ENCODE measurements around the gene BPTF. TPM values are rescaled to one million over a fixed set of nuclear protein-coding genes. Genes with fewer than 3 reads are reported as not detected.

BPTF gene
- total and polyA plus RNA-seq, 2 of the 13 experiments (the other 11 are each of a cell fraction or from before 2014, with no cell fraction given) = 43.5 to 66.1 TPM

GRCh38 chr17:67993998-67994361, 168.7 kb downstream of the BPTF start (continued):
- TF ChIP-seq, protein P1, sequence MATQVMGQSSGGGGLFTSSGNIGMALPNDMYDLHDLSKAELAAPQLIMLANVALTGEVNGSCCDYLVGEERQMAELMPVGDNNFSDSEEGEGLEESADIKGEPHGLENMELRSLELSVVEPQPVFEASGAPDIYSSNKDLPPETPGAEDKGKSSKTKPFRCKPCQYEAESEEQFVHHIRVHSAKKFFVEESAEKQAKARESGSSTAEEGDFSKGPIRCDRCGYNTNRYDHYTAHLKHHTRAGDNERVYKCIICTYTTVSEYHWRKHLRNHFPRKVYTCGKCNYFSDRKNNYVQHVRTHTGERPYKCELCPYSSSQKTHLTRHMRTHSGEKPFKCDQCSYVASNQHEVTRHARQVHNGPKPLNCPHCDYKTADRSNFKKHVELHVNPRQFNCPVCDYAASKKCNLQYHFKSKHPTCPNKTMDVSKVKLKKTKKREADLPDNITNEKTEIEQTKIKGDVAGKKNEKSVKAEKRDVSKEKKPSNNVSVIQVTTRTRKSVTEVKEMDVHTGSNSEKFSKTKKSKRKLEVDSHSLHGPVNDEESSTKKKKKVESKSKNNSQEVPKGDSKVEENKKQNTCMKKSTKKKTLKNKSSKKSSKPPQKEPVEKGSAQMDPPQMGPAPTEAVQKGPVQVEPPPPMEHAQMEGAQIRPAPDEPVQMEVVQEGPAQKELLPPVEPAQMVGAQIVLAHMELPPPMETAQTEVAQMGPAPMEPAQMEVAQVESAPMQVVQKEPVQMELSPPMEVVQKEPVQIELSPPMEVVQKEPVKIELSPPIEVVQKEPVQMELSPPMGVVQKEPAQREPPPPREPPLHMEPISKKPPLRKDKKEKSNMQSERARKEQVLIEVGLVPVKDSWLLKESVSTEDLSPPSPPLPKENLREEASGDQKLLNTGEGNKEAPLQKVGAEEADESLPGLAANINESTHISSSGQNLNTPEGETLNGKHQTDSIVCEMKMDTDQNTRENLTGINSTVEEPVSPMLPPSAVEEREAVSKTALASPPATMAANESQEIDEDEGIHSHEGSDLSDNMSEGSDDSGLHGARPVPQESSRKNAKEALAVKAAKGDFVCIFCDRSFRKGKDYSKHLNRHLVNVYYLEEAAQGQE (IDR thresholded peaks at IDR 0.05; ENCODE audit: borderline replicate concordance in 1 of 2, low read depth in 1 of 2, low read length in 2 of 2) = no peak
- TF ChIP-seq, protein P2, sequence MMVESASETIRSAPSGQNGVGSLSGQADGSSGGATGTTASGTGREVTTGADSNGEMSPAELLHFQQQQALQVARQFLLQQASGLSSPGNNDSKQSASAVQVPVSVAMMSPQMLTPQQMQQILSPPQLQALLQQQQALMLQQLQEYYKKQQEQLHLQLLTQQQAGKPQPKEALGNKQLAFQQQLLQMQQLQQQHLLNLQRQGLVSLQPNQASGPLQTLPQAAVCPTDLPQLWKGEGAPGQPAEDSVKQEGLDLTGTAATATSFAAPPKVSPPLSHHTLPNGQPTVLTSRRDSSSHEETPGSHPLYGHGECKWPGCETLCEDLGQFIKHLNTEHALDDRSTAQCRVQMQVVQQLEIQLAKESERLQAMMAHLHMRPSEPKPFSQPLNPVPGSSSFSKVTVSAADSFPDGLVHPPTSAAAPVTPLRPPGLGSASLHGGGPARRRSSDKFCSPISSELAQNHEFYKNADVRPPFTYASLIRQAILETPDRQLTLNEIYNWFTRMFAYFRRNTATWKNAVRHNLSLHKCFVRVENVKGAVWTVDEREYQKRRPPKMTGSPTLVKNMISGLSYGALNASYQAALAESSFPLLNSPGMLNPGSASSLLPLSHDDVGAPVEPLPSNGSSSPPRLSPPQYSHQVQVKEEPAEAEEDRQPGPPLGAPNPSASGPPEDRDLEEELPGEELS (CRISPR knock-in tag; IDR thresholded peaks at IDR 0.05) = no peak
- no peak for TF ChIP-seq ZKSCAN1 (IDR thresholded peaks at IDR 0.05; ENCODE audit: low read length)
- TF ChIP-seq ZNF496 (CRISPR knock-in tag; IDR thresholded peaks at IDR 0.05; ENCODE audit: insufficient replicate concordance) = no peak
- TF ChIP-seq FOXC1 (CRISPR knock-in tag; IDR thresholded peaks at IDR 0.05; ENCODE audit: borderline replicate concordance) = peak; percentile 54; the same call in 1 of the 2 replicates
- no peak for TF ChIP-seq ARID2 (CRISPR knock-in tag; IDR thresholded peaks at IDR 0.05; ENCODE audit: borderline replicate concordance)
- TF ChIP-seq ZNF782 (CRISPR knock-in tag; IDR thresholded peaks at IDR 0.05; ENCODE audit: borderline replicate concordance) = no peak; the same call in 1 of the 2 replicates
- TF ChIP-seq TBX2 (CRISPR knock-in tag; IDR thresholded peaks at IDR 0.05; ENCODE audit: borderline replicate concordance) = 0 out of 2 replicates have a peak, but pooled peaks have one; percentile 12
- TF ChIP-seq ZMYM3 (CRISPR knock-in tag; IDR thresholded peaks at IDR 0.05) = peak; percentile 94
- TF ChIP-seq SNAI1 (CRISPR knock-in tag; IDR thresholded peaks at IDR 0.05; ENCODE audit: borderline replicate concordance) = peak; percentile 70; the same call in 1 of the 2 replicates
- no peak for TF ChIP-seq ZNF597 (CRISPR knock-in tag; IDR thresholded peaks at IDR 0.05)
- TF ChIP-seq ZNF446 (CRISPR knock-in tag; IDR thresholded peaks at IDR 0.05) = peak; percentile 66; the same call in 1 of the 2 replicates
- 0 out of 2 replicates have a peak, but pooled peaks have one; percentile 60 for TF ChIP-seq ZMYM2 (CRISPR knock-in tag; IDR thresholded peaks at IDR 0.05)
- peak; percentile 53; the same call in 1 of the 2 replicates for TF ChIP-seq KMT2B (CRISPR knock-in tag; IDR thresholded peaks at IDR 0.05)
- TF ChIP-seq MTA1 (CRISPR knock-in tag; IDR thresholded peaks at IDR 0.05; ENCODE audit: borderline replicate concordance) = peak; percentile 67; the same call in 1 of the 2 replicates
- TF ChIP-seq, protein P3, sequence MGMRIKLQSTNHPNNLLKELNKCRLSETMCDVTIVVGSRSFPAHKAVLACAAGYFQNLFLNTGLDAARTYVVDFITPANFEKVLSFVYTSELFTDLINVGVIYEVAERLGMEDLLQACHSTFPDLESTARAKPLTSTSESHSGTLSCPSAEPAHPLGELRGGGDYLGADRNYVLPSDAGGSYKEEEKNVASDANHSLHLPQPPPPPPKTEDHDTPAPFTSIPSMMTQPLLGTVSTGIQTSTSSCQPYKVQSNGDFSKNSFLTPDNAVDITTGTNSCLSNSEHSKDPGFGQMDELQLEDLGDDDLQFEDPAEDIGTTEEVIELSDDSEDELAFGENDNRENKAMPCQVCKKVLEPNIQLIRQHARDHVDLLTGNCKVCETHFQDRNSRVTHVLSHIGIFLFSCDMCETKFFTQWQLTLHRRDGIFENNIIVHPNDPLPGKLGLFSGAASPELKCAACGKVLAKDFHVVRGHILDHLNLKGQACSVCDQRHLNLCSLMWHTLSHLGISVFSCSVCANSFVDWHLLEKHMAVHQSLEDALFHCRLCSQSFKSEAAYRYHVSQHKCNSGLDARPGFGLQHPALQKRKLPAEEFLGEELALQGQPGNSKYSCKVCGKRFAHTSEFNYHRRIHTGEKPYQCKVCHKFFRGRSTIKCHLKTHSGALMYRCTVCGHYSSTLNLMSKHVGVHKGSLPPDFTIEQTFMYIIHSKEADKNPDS (CRISPR knock-in tag; IDR thresholded peaks at IDR 0.05) = no peak
- TF ChIP-seq ZBTB38 (CRISPR knock-in tag; IDR thresholded peaks at IDR 0.05) = peak; percentile 71; the same call in 1 of the 2 replicates
- TF ChIP-seq KDM5B (CRISPR knock-in tag; IDR thresholded peaks at IDR 0.05; ENCODE audit: borderline replicate concordance) = peak; percentile 62
- no peak for TF ChIP-seq E2F5 (CRISPR knock-in tag; conservative IDR thresholded peaks at IDR 0.05)

Data from HepG2 (cell line).